Renal cortical epithelial cell (primary cell): ENCODE results near the gene DDR1. TPM values are rescaled to one million over a fixed set of nuclear protein-coding genes. Genes with fewer than 3 reads are reported as not detected.
A peak's percentile ranks its signal among the peaks of the same experiment; 100 is the strongest.
"Not testable (repeated sequence)": the region's sequence is repeated elsewhere in the genome, so short reads cannot be mapped to it uniquely, and the experiment has no call there.

Experiments used
- DNase-seq: peaks from one replicate; pipeline ENCODE4 v3.0.0-alpha.2; 2011; ENCODE audit warnings: low read depth
- total RNA-seq: library from RNA; depleted of rRNA; stranded (reverse); fragments of >200 nt; gene quantifications from 2 replicates; pipeline ENCODE4 v1.2.3, GENCODE V29; 2014

The DDR1 gene
- 165 and 197 TPM in 2 replicates for total RNA-seq

GRCh38 chr6:30883685-30884520, at the start of gene DDR1:
DDR1 (plus strand) TSS chr6:30884519; CDS start chr6:30888730, 4,211 bp downstream.
- peak; percentile 53 for DNase-seq

GRCh38 chr6:30834646-30835045, 49.7 kb upstream of the DDR1 start:
- no peak for DNase-seq

GRCh38 chr6:30835576-30835975, 48.7 kb upstream of the DDR1 start:
- DNase-seq = no peak

GRCh38 chr6:30836431-30836866, 47.9 kb upstream of the DDR1 start:
- peak; percentile 58 for DNase-seq

- no peak for DNase-seq
Observed at GRCh38 chr6:30836957-30837356, 47.4 kb upstream of the DDR1 start.

- no peak for DNase-seq
Observed at GRCh38 chr6:30837432-30837831, 46.9 kb upstream of the DDR1 start.

- no peak for DNase-seq
Observed at GRCh38 chr6:30837870-30838269, 46.4 kb upstream of the DDR1 start.

- DNase-seq = no peak
Observed at GRCh38 chr6:30839671-30840070, 44.6 kb upstream of the DDR1 start.

- no peak for DNase-seq
Observed at GRCh38 chr6:30840084-30840934, 44.0 kb upstream of the DDR1 start.

GRCh38 chr6:30840935-30841643, 43.2 kb upstream of the DDR1 start:
- DNase-seq = no peak

GRCh38 chr6:30841644-30842504, 42.4 kb upstream of the DDR1 start:
- peak; percentile 63 for DNase-seq

- DNase-seq = no peak
Observed at GRCh38 chr6:30842754-30843610, 41.3 kb upstream of the DDR1 start.

- DNase-seq = no peak
Observed at GRCh38 chr6:30843611-30843998, 40.7 kb upstream of the DDR1 start.

- DNase-seq = peak; percentile 69
Observed at GRCh38 chr6:30844118-30844535, 40.2 kb upstream of the DDR1 start.

GRCh38 chr6:30845183-30845582, 39.1 kb upstream of the DDR1 start:
- DNase-seq = no peak

- DNase-seq = peak; percentile 42
Observed at GRCh38 chr6:30847421-30847970, 36.8 kb upstream of the DDR1 start.

- DNase-seq = no peak
Observed at GRCh38 chr6:30847971-30848436, 36.3 kb upstream of the DDR1 start.

- DNase-seq = no peak
Observed at GRCh38 chr6:30849903-30850651, 34.2 kb upstream of the DDR1 start.

- not testable (repeated sequence) for DNase-seq
Observed at GRCh38 chr6:30852459-30852858, 31.9 kb upstream of the DDR1 start.
